Measurements from ENCODE around the gene GABRG3. TPM values are rescaled to one million over a fixed set of nuclear protein-coding genes. Genes with fewer than 3 reads are reported as not detected.

The GABRG3 gene
- total and polyA plus RNA-seq, 10 of the 15 experiments (the other 5 are each of a cell fraction or from before 2014, with no cell fraction given): 0.15 TPM; not detected in 9

- TF ChIP-seq CHD2 (IDR thresholded peaks at IDR 0.05; ENCODE audit: borderline replicate concordance, low read depth, low read length): no peak
- no peak for TF ChIP-seq RAD51 (IDR thresholded peaks at IDR 0.05)
- TF ChIP-seq, protein P1, sequence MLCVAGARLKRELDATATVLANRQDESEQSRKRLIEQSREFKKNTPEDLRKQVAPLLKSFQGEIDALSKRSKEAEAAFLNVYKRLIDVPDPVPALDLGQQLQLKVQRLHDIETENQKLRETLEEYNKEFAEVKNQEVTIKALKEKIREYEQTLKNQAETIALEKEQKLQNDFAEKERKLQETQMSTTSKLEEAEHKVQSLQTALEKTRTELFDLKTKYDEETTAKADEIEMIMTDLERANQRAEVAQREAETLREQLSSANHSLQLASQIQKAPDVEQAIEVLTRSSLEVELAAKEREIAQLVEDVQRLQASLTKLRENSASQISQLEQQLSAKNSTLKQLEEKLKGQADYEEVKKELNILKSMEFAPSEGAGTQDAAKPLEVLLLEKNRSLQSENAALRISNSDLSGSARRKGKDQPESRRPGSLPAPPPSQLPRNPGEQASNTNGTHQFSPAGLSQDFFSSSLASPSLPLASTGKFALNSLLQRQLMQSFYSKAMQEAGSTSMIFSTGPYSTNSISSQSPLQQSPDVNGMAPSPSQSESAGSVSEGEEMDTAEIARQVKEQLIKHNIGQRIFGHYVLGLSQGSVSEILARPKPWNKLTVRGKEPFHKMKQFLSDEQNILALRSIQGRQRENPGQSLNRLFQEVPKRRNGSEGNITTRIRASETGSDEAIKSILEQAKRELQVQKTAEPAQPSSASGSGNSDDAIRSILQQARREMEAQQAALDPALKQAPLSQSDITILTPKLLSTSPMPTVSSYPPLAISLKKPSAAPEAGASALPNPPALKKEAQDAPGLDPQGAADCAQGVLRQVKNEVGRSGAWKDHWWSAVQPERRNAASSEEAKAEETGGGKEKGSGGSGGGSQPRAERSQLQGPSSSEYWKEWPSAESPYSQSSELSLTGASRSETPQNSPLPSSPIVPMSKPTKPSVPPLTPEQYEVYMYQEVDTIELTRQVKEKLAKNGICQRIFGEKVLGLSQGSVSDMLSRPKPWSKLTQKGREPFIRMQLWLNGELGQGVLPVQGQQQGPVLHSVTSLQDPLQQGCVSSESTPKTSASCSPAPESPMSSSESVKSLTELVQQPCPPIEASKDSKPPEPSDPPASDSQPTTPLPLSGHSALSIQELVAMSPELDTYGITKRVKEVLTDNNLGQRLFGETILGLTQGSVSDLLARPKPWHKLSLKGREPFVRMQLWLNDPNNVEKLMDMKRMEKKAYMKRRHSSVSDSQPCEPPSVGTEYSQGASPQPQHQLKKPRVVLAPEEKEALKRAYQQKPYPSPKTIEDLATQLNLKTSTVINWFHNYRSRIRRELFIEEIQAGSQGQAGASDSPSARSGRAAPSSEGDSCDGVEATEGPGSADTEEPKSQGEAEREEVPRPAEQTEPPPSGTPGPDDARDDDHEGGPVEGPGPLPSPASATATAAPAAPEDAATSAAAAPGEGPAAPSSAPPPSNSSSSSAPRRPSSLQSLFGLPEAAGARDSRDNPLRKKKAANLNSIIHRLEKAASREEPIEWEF (IDR thresholded peaks at IDR 0.05; ENCODE audit: insufficient replicate concordance, low read depth, low read length): no peak
Measured at GRCh38 chr15:27231811-27232210, 260.8 kb downstream of the GABRG3 start (continued).

DNA sequence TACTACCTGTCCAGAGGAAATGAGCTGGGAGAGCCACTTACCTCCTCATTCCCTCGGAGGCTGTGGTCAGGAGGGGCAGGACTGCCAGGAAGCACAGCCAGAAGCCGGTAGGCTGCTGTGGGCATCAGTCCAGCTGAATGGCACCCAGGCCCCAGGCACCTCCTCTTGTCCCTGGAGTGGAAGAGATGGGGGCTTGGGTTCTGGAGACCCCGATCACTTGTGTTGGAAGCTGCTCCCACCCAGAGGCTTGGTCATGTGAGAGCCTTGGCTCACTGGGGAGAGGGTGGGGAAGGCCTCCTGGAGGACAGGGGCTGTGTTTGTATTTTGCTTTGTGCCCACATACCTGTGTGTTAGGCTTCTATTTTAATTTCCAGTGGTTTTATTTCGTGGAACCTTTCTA, 261.9 kb downstream of the GABRG3 start:
- ChIA-PET CTCF (no interaction called here), SMC1A (ENCODE audit: uncharacterized antibody, unreplicated experiment) (no interaction called here), RAD21 (ENCODE audit: unreplicated experiment) (no interaction called here), POLR2A (no interaction called here)
- ATAC-seq: no peak
- 2% methylated on average over 4 of the region's 4 CpGs for WGBS (ENCODE audit: insufficient coverage, insufficient replicate concordance, low lambda C conversion rate, missing lambda C conversion rate)
- Histone ChIP-seq H3K9ac (ENCODE audit: control insufficient read depth, insufficient read depth, low read length) (no peak overlapping the region), H3K79me2 (ENCODE audit: control insufficient read depth, insufficient read depth, low read length) (no peaks in the 10 kb centered on the region), H3K36me3 (ENCODE audit: control insufficient read depth in 2 of 2, insufficient read depth in 2 of 2, low read length in 1 of 2) (no peaks in the 10 kb centered on the region), H3K9me3 (replicated peaks; ENCODE audit: control insufficient read depth, insufficient read depth, low read length) (no peaks in the 10 kb centered on the region; the same call in 2 of the 3 replicates), H3K27me3 (replicated peaks in 1 of 2; ENCODE audit: control insufficient read depth in 2 of 2, insufficient read depth in 2 of 2, low read length in 1 of 2) (no peaks in the 10 kb centered on the region), H3K4me1 (ENCODE audit: control insufficient read depth, insufficient read depth, low read length) (no peaks in the 10 kb centered on the region), H3K27ac (ENCODE audit: control insufficient read depth, insufficient read depth) (no peak overlapping the region), H2AFZ (ENCODE audit: control insufficient read depth, low read depth, low read length) (no peak overlapping the region), H4K20me1 (ENCODE audit: control insufficient read depth, insufficient read depth) (no peaks in the 10 kb centered on the region), H3K4me2 (ENCODE audit: control insufficient read depth, insufficient read depth) (no peak overlapping the region), H3K4me3 (no peak overlapping the region)
- DNase-seq (ENCODE audit: low read depth, low spot score): no peak
- BruUV-seq (replicated peaks): no TSS peak
- FAIRE-seq: no peak
- intact Hi-C loops (cut with micrococcal nuclease; ENCODE audit: unreplicated experiment) (no loop called here), in situ Hi-C loops (cut with MboI) (no loop called here)
- no peak for TF ChIP-seq E2F8 (IDR thresholded peaks at IDR 0.05; ENCODE audit: low read depth, partially characterized antibody)
- TF ChIP-seq KLF5 (IDR thresholded peaks at IDR 0.05; ENCODE audit: partially characterized antibody): no peak
- TF ChIP-seq, protein P2, sequence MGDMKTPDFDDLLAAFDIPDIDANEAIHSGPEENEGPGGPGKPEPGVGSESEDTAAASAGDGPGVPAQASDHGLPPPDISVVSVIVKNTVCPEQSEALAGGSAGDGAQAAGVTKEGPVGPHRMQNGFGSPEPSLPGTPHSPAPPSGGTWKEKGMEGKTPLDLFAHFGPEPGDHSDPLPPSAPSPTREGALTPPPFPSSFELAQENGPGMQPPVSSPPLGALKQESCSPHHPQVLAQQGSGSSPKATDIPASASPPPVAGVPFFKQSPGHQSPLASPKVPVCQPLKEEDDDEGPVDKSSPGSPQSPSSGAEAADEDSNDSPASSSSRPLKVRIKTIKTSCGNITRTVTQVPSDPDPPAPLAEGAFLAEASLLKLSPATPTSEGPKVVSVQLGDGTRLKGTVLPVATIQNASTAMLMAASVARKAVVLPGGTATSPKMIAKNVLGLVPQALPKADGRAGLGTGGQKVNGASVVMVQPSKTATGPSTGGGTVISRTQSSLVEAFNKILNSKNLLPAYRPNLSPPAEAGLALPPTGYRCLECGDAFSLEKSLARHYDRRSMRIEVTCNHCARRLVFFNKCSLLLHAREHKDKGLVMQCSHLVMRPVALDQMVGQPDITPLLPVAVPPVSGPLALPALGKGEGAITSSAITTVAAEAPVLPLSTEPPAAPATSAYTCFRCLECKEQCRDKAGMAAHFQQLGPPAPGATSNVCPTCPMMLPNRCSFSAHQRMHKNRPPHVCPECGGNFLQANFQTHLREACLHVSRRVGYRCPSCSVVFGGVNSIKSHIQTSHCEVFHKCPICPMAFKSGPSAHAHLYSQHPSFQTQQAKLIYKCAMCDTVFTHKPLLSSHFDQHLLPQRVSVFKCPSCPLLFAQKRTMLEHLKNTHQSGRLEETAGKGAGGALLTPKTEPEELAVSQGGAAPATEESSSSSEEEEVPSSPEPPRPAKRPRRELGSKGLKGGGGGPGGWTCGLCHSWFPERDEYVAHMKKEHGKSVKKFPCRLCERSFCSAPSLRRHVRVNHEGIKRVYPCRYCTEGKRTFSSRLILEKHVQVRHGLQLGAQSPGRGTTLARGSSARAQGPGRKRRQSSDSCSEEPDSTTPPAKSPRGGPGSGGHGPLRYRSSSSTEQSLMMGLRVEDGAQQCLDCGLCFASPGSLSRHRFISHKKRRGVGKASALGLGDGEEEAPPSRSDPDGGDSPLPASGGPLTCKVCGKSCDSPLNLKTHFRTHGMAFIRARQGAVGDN (IDR thresholded peaks at IDR 0.05): no peak
- TF ChIP-seq POLR2AphosphoS5 (IDR thresholded peaks at IDR 0.05; ENCODE audit: low read length): no peak
- TF ChIP-seq MAX (IDR thresholded peaks at IDR 0.05; ENCODE audit: low read depth, low read length): no peak
- no peak for TF ChIP-seq ZNF217 (IDR thresholded peaks at IDR 0.05)
